Testis (tissue), 3 donors: ENCODE measurements around the gene PLCZ1. TPM values are rescaled to one million over a fixed set of nuclear protein-coding genes. Genes with fewer than 3 reads are reported as not detected.

Experiments used
- DNase-seq: peaks from one replicate; pipeline ENCODE4 v3.0.0-alpha.2; 2019
- H3K27ac ChIP-seq, 2 donors: fragments of 200-600 bp; sonication (generic); one replicate each; pipeline ENCODE4 v1.5.1; 2019
- H3K27me3 ChIP-seq: fragments of 200-600 bp; sonication (generic); one replicate; pipeline ENCODE4 v1.5.1; 2019
- H3K36me3 ChIP-seq: fragments of 200-600 bp; sonication (generic); one replicate; pipeline ENCODE4 v1.5.1; 2017; ENCODE audit warnings: low read depth; ENCODE audit errors: missing control alignments
- H3K4me1 ChIP-seq: fragments of 200-600 bp; sonication (generic); one replicate; pipeline ENCODE4 v1.5.1; 2019
- H3K4me3 ChIP-seq, 2 donors: fragments of 200-600 bp; sonication (generic); one replicate each; pipeline ENCODE4 v1.5.1; 2017 to 2019
- H3K9me3 ChIP-seq: fragments of 200-600 bp; sonication (generic); one replicate; pipeline ENCODE4 v1.5.1; 2017
- POLR2A ChIP-seq: fragments of 450-650 bp; IDR thresholded peaks from one replicate; pipeline ENCODE4 v1.6.1; 2017; ENCODE audit warnings: antibody characterized with exemption, mild to moderate bottlenecking, moderate library complexity
- WGBS, 2 donors: methylation state at CpG; one replicate each; pipeline ENCODE4 v1.1.5; 2018; 5-methylcytosine and 5-hydroxymethylcytosine counted together
- intact Hi-C: fragments of 100-400 bp; cut with DNase I; formaldehyde crosslinking; loops from one replicate; pipeline ENCODE4 v1.15.1; 2023; ENCODE audit warnings: low total_unique reads
- polyA plus RNA-seq: library from polyadenylated mRNA; stranded (reverse); fragments of 350-450 nt; fragmentation: Illumina TruSeq; extraction: RNeasy Lipid Tissue Mini Kit (QIAGEN cat#74804); gene quantifications from one replicate; pipeline ENCODE4 v1.2.3, GENCODE V29; 2014; ENCODE audit warnings: low read depth, low replicate concordance; ENCODE audit not compliant: insufficient read depth
- total RNA-seq, 2 donors: library from RNA; depleted of rRNA; stranded (reverse); fragments of >200 nt; gene quantifications; one replicate each; pipeline ENCODE4 v1.2.3, GENCODE V29; 2016
- TF ChIP-seq, protein P1 (sequence below), 3 experiments: fragments of 450-650 bp in 2 of 3; fragments of 200-600 bp in 1 of 3; sonication (generic) in 1 of 3; IDR thresholded peaks; one replicate each; pipeline ENCODE4 v1.5.1; 2016 to 2019; ENCODE audit warnings: antibody characterized with exemption in 3 of 3, mild to moderate bottlenecking in 2 of 3, moderate library complexity in 1 of 3

PLCZ1 gene
- total and polyA plus RNA-seq, 3 donors from 2014 or later, result 13.4 to 62.8 (median 52.5) TPM

- Histone ChIP-seq H3K27ac (no peak overlapping the region), H3K27me3 (no peaks in the 10 kb centered on the region), H3K4me3 (no peak overlapping the region), H3K4me1 (no peaks in the 10 kb centered on the region), H3K36me3 (no peaks in the 10 kb centered on the region), H3K9me3 (no peaks in the 10 kb centered on the region)
- WGBS, 2 donors, result 93 to 99% methylated on average over 2 of the region's 2 CpGs
- no peak for DNase-seq
- intact Hi-C loops, result no loop called here
- TF ChIP-seq, protein P1, sequence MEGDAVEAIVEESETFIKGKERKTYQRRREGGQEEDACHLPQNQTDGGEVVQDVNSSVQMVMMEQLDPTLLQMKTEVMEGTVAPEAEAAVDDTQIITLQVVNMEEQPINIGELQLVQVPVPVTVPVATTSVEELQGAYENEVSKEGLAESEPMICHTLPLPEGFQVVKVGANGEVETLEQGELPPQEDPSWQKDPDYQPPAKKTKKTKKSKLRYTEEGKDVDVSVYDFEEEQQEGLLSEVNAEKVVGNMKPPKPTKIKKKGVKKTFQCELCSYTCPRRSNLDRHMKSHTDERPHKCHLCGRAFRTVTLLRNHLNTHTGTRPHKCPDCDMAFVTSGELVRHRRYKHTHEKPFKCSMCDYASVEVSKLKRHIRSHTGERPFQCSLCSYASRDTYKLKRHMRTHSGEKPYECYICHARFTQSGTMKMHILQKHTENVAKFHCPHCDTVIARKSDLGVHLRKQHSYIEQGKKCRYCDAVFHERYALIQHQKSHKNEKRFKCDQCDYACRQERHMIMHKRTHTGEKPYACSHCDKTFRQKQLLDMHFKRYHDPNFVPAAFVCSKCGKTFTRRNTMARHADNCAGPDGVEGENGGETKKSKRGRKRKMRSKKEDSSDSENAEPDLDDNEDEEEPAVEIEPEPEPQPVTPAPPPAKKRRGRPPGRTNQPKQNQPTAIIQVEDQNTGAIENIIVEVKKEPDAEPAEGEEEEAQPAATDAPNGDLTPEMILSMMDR (IDR thresholded peaks at IDR 0.05), result no peak
- TF ChIP-seq POLR2A, result no peak
Measured at GRCh38 chr12:18723752-18724151, 14.1 kb downstream of the PLCZ1 start.

GRCh38 chr12:18721452-18721851, 16.4 kb downstream of the PLCZ1 start:
- Histone ChIP-seq H3K4me3 (no peak overlapping the region), H3K27me3 (no peaks in the 10 kb centered on the region), H3K4me1 (no peaks in the 10 kb centered on the region), H3K36me3 (no peaks in the 10 kb centered on the region), H3K9me3 (no peaks in the 10 kb centered on the region), H3K27ac (no peak overlapping the region)
- 90 to 97% methylated on average over 1 of the region's 1 CpG for WGBS, 2 donors
- DNase-seq, result no peak
- intact Hi-C loops, result no loop called here
- TF ChIP-seq POLR2A, result no peak
- TF ChIP-seq, protein P1 (IDR thresholded peaks at IDR 0.05), result no peak

DNA sequence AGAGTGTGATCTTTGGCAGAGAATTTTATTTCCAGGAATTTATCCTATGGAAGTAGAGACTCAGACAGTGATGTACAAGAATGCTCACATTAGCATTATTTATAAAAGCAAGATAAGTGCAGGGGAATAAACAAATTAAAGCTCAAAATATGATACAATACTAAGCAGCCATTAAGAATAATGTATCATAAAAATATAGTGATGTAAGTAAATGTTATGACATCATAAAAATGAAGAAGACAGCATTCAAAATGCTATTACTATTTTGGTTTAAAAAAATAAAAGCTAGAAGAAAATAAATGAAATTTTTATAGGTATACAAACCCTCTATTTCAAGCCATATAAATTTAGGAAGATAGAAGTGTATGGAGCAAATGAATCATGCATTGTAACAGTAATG, 17.1 kb downstream of the PLCZ1 start:
- no peak for DNase-seq
- Histone ChIP-seq H3K27ac (no peak overlapping the region), H3K27me3 (no peaks in the 10 kb centered on the region), H3K4me1 (no peaks in the 10 kb centered on the region), H3K36me3 (no peaks in the 10 kb centered on the region), H3K4me3 (no peak overlapping the region), H3K9me3 (no peaks in the 10 kb centered on the region)
- TF ChIP-seq POLR2A, result no peak
- TF ChIP-seq, protein P1 (IDR thresholded peaks at IDR 0.05), result no peak
- intact Hi-C loops, result no loop called here

- no peaks in the 10 kb centered on the region for H3K36me3 ChIP-seq
- no peak for DNase-seq
- H3K9me3 ChIP-seq, result no peaks in the 10 kb centered on the region
- intact Hi-C loops, result no loop called here
- 92 to 94% methylated on average over 3 of the region's 3 CpGs for WGBS, 2 donors
- H3K27ac ChIP-seq, result no peak overlapping the region
- H3K4me3 ChIP-seq, result no peak overlapping the region
- TF ChIP-seq, protein P1 (IDR thresholded peaks at IDR 0.05), result no peak
- TF ChIP-seq POLR2A, result no peak
- no peaks in the 10 kb centered on the region for H3K4me1 ChIP-seq
- H3K27me3 ChIP-seq, result no peaks in the 10 kb centered on the region
Measured at GRCh38 chr12:18719922-18720510, 17.8 kb downstream of the PLCZ1 start.

DNA sequence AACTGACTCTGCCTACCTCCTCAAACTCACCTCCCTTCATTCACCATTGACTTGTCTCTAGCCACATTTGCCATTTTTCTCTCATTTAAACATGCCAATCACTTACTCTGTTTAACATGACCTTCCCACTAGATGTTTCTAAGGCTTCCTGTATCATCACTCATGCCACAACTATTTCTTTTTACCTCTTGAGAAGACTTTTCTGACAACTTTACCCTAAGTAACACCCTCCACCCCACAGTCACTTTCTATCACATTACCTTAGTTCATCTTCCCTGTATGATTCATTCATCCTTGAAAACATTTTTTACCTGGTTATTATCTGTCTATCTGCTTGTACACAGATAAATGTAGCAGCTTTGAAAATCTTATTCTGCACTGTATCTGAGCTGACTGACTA, 19.4 kb downstream of the PLCZ1 start:
- no peak overlapping the region for H3K27ac ChIP-seq
- no peaks in the 10 kb centered on the region for H3K4me1 ChIP-seq
- no peaks in the 10 kb centered on the region for H3K36me3 ChIP-seq
- no peak overlapping the region for H3K4me3 ChIP-seq
- no peak for DNase-seq
- H3K9me3 ChIP-seq, result no peaks in the 10 kb centered on the region
- TF ChIP-seq, protein P1 (IDR thresholded peaks at IDR 0.05), result no peak
- no peak for TF ChIP-seq POLR2A
- intact Hi-C loops, result no loop called here
- H3K27me3 ChIP-seq, result no peaks in the 10 kb centered on the region
